Kidney (tissue), 14 donors: ENCODE results near the gene ALKBH8. TPM values are rescaled to one million over a fixed set of nuclear protein-coding genes. Genes with fewer than 3 reads are reported as not detected.

Experiments used
- DNase-seq, 5 donors: peaks; one replicate each; pipeline ENCODE4 v3.0.0-alpha.2; 2013 to 2020
- FAIRE-seq: peaks from 2 replicates; lab custom pipeline; 2012; peaks lifted over from hg19 to GRCh38; lab: Jason Lieb, UNC
- H3K27ac ChIP-seq, 2 donors: one replicate each; pipeline ENCODE4 v1.7.0; 2013; ENCODE audit warnings: low read depth in 2 of 2, low read length in 2 of 2, inconsistent platforms in 1 of 2
- H3K27me3 ChIP-seq: one replicate; pipeline ENCODE4 v1.7.1; 2013; ENCODE audit warnings: low read length, inconsistent platforms; ENCODE audit not compliant: control insufficient read depth, insufficient read depth
- H3K36me3 ChIP-seq, 3 donors: one replicate each; pipeline versions ENCODE4 v1.7.0 to v1.7.1; 2013; ENCODE audit warnings: low read length in 3 of 3, control low read depth in 1 of 3, inconsistent platforms in 1 of 3; ENCODE audit not compliant: insufficient read depth in 3 of 3, control insufficient read depth in 2 of 3
- H3K4me1 ChIP-seq, 3 donors: one replicate each; pipeline versions ENCODE4 v1.7.0 to v1.7.1; 2013; ENCODE audit warnings: low read length in 3 of 3, inconsistent platforms in 1 of 3, low read depth in 1 of 3; ENCODE audit not compliant: control insufficient read depth in 2 of 3, insufficient read depth in 2 of 3
- H3K4me3 ChIP-seq, 3 donors: one replicate each; pipeline versions ENCODE4 v1.7.0 to v1.8.1; 2013; ENCODE audit warnings: low read length in 3 of 3, control low read depth in 1 of 3, inconsistent platforms in 1 of 3
- H3K9ac ChIP-seq, 3 donors: one replicate each; pipeline versions ENCODE4 v1.7.0 to v1.7.1; 2013; ENCODE audit warnings: low read length in 3 of 3, control low read depth in 1 of 3, inconsistent platforms in 1 of 3
- H3K9me3 ChIP-seq, 3 donors: one replicate each; pipeline versions ENCODE4 v1.7.0 to v1.7.1; 2013; ENCODE audit warnings: low read length in 3 of 3, control low read depth in 1 of 3, inconsistent platforms in 1 of 3; ENCODE audit not compliant: control insufficient read depth in 2 of 3, insufficient read depth in 1 of 3
- CTCF ChIP-seq: IDR thresholded peaks from 3 replicates; pipeline ENCODE4 v1.5.1; 2012; ENCODE audit warnings: mild to moderate bottlenecking, moderate library complexity, borderline replicate concordance; ENCODE audit not compliant: insufficient read depth; ENCODE audit errors: extremely low read depth
- intact Hi-C: fragments of 100-400 bp; cut with DNase I; formaldehyde crosslinking; loops from one replicate; pipeline ENCODE4 v1.11.1; 2022
- polyA plus RNA-seq: library from polyadenylated mRNA; stranded (reverse); fragments of 350-450 nt; fragmentation: Illumina TruSeq; extraction: RNeasy Lipid Tissue Mini Kit (QIAGEN cat#74804); gene quantifications from one replicate; pipeline ENCODE4 v1.2.3, GENCODE V29; 2014; ENCODE audit warnings: low read depth, low replicate concordance; ENCODE audit not compliant: insufficient read depth
- total RNA-seq: library from RNA; stranded (reverse); fragmentation: NEBNext Ultra II Directional; extraction: Animal tissue kit (Norgen Biotek cat#: 25700); gene quantifications from one replicate; pipeline ENCODE4 v1.2.1, GENCODE V29; 2021
- donor health status: control.
- donor health status: control.
- donor health status: control.
- donor health status: control.
- donor health status: control.
- donor health status: DM: yes; HTN: yes; CAD: no.
- donor health status: Normal renal cell carcinoma (clear cell type).

The ALKBH8 gene
- total and polyA plus RNA-seq, 2 donors from 2014 or later = 3.8 to 9.4 TPM

DNA sequence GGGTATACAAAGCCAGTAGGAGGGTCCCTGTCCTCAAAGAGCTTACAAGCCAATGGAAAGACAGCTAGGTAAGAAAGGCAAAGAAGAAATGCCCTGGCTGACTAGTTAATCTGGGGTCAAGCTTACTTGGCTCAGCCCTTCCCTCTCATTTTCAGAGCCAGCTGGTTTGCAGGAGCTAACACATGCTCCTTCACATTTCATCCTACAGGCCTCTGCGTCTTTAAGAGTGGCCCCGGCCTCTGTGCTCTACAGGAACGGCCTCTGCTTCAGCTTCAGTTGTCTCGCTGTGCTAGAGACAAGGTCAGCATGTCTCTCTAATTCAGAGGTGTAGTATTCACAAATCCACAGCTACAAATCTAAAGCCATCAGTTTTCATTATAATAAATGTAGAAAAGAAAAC, 15.2 kb downstream of the ALKBH8 start:
- Histone ChIP-seq H3K9ac (no peak overlapping the region), H3K4me1 (peaks cover 0 to 3% (median 3%) of the 10 kb centered on the region in 3 donors), H3K4me3 (no peak overlapping the region), H3K36me3 (peaks cover 0 to 2% (median 0%) of the 10 kb centered on the region in 3 donors), H3K27me3 (no peaks in the 10 kb centered on the region), H3K9me3 (no peaks in the 10 kb centered on the region), H3K27ac (no peak overlapping the region)
- DNase-seq (no peak), FAIRE-seq (no peak)
- no peak for TF ChIP-seq CTCF
- intact Hi-C loops = no loop called here

GRCh38 chr11:107549954-107550285, 15.6 kb downstream of the ALKBH8 start:
- H3K9ac ChIP-seq = no peak overlapping the region
- peaks cover 0 to 3% (median 3%) of the 10 kb centered on the region in 3 donors for H3K4me1 ChIP-seq
- no peaks in the 10 kb centered on the region for H3K27me3 ChIP-seq
- H3K4me3 ChIP-seq = no peak overlapping the region
- H3K36me3 ChIP-seq = peaks cover 0 to 2% (median 0%) of the 10 kb centered on the region in 3 donors
- TF ChIP-seq CTCF = no peak
- DNase-seq (no peak), FAIRE-seq (no peak)
- no peaks in the 10 kb centered on the region for H3K9me3 ChIP-seq
- H3K27ac ChIP-seq = no peak overlapping the region
- intact Hi-C loops = no loop called here

GRCh38 chr11:107549253-107549953, 16.1 kb downstream of the ALKBH8 start:
- H3K9me3 ChIP-seq = no peaks in the 10 kb centered on the region
- no peak overlapping the region for H3K4me3 ChIP-seq
- intact Hi-C loops = no loop called here
- TF ChIP-seq CTCF = peak; percentile 82
- no peaks in the 10 kb centered on the region for H3K27me3 ChIP-seq
- no peak overlapping the region for H3K9ac ChIP-seq
- peaks cover 0 to 3% (median 3%) of the 10 kb centered on the region in 3 donors for H3K4me1 ChIP-seq
- DNase-seq (peak in 2 of 5 donors; percentile 47 to 73), FAIRE-seq (peak; percentile 89)
- H3K36me3 ChIP-seq = peaks cover 0 to 2% (median 0%) of the 10 kb centered on the region in 3 donors
- no peak overlapping the region for H3K27ac ChIP-seq
